Measurements from ENCODE around the gene GPR137. TPM values are rescaled to one million over a fixed set of nuclear protein-coding genes. Genes with fewer than 3 reads are reported as not detected.

Gene GPR137
- total RNA-seq, 4 donors from 2014 or later: 12.5 to 25.7 (median 20.0) TPM

DNA sequence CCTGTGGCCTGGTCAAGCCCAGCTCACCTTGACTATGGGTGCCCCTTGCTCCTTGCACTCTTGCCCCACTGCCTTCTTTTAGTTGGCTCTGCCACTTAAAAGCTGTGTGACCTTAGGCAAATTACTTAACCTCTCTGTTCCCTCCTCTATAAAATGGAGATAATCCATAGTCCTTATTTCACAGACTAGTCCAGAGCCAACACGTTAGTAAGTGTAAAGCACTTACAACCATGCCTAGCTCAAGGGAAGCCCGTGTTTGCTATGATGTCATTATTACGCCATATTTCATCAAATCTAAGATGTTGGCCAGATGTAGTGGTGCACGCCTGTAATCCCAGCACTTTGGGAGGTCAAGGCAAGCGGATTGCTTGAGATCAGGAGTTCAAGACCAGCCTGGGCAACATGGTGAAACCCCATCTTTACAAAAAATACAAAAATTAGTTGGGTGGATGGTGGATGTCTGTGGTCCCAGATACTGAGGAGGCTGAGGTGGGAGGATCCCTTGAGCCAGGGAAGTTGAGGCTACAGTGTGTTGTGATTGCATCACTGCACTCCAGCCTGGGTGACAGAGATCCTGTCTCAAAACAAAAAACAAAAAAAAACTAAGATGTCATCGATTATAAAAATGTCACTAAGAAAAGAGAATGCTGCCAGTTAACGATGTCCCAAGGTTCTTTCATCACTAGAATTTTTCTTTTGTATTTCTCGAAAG, 52.0 kb downstream of the GPR137 start:
- no peaks in the 10 kb centered on the region for H3K36me3 ChIP-seq
- no peak for DNase-seq (ENCODE audit: low spot score in 2 of 2)
- no peak overlapping the region for H3K4me3 ChIP-seq
- H3K27me3 ChIP-seq: no peaks in the 10 kb centered on the region
- no peak overlapping the region for H3K27ac ChIP-seq
- WGBS, 2 donors: 67 to 75% methylated on average over 8 of the region's 8 CpGs
- H3K4me1 ChIP-seq: peaks cover 0 to 21% (median 9%) of the 10 kb centered on the region in 4 donors
- no peaks in the 10 kb centered on the region for H3K9me3 ChIP-seq
- TF ChIP-seq EP300 (IDR thresholded peaks at IDR 0.05): no peak
- no peak for TF ChIP-seq CTCF (IDR thresholded peaks at IDR 0.05)
- TF ChIP-seq POLR2A (IDR thresholded peaks at IDR 0.05): no peak

- TF ChIP-seq CTCF (IDR thresholded peaks at IDR 0.05) (no peak), EP300 (IDR thresholded peaks at IDR 0.05) (no peak), POLR2A (IDR thresholded peaks at IDR 0.05) (no peak)
- WGBS, 2 donors: 84 to 87% methylated on average over 8 of the region's 8 CpGs
- Histone ChIP-seq H3K4me3 (no peak overlapping the region), H3K4me1 (peaks cover 0 to 30% (median 9%) of the 10 kb centered on the region in 4 donors), H3K27me3 (no peaks in the 10 kb centered on the region), H3K9me3 (no peaks in the 10 kb centered on the region), H3K36me3 (no peaks in the 10 kb centered on the region), H3K27ac (no peak overlapping the region)
- no peak for DNase-seq (ENCODE audit: low spot score in 2 of 2)
Measured at GRCh38 chr11:64338716-64339115, 53.1 kb downstream of the GPR137 start.

Small RNA genes within 50 kb of the gene (small RNA-seq; reads per million reads assigned to genes)
- gene RF00019: not detected

Other genes starting within 250 kb of the GPR137 start
- 1 to 10 TPM in 1 of 4 donors, under 1 TPM in 3; 0.39 to 2.1 (median 0.52) TPM for gene FLRT1, start 249.9 kb upstream of the GPR137 start, total RNA-seq
- gene MACROD1, start 119.7 kb upstream of the GPR137 start, total RNA-seq: 10 to 100 TPM; 30.6 to 45.0 (median 35.0) TPM
- 100 to 1,000 TPM in 1 of 4 donors, 10 to 100 TPM in 3; 53.3 to 109 (median 79.8) TPM for gene STIP1, start 99.7 kb upstream of the GPR137 start, total RNA-seq
- gene FERMT3, start 79.1 kb upstream of the GPR137 start, total RNA-seq: 10 to 100 TPM; 17.2 to 83.1 (median 29.6) TPM
- 10 to 100 TPM; 64.9 to 74.7 (median 68.7) TPM for gene TRPT1, start 59.7 kb upstream of the GPR137 start, total RNA-seq
- 10 to 100 TPM; 33.0 to 83.7 (median 60.2) TPM for gene NUDT22, start 59.6 kb upstream of the GPR137 start, total RNA-seq
- gene DNAJC4, start 55.3 kb upstream of the GPR137 start, total RNA-seq: 10 to 100 TPM; 20.1 to 42.0 (median 25.8) TPM
- 100 to 1,000 TPM in 2 of 4 donors, 10 to 100 TPM in 2; 84.3 to 129 (median 109) TPM for gene VEGFB, start 51.3 kb upstream of the GPR137 start, total RNA-seq
- 100 to 1,000 TPM in 1 of 4 donors, 10 to 100 TPM in 3; 38.2 to 101 (median 57.8) TPM for gene FKBP2, start 44.8 kb upstream of the GPR137 start, total RNA-seq
- gene PPP1R14B, start 38.9 kb upstream of the GPR137 start, total RNA-seq: 100 to 1,000 TPM in 1 of 4 donors, 10 to 100 TPM in 3; 79.7 to 187 (median 91.4) TPM
- 10 to 100 TPM; 18.0 to 44.4 (median 27.1) TPM for gene PLCB3, start 34.3 kb upstream of the GPR137 start, total RNA-seq
- gene BAD, start 1.2 kb upstream of the GPR137 start, total RNA-seq: 100 to 1,000 TPM; 110 to 143 (median 124) TPM
- 1 to 10 TPM in 1 of 4 donors, not detected in 3; 1.2 TPM for gene KCNK4, start 5.5 kb downstream of the GPR137 start, total RNA-seq
- not detected for gene CATSPERZ, start 14.5 kb downstream of the GPR137 start, total RNA-seq
- 10 to 100 TPM; 26.0 to 39.3 (median 28.7) TPM for gene ESRRA, start 19.7 kb downstream of the GPR137 start, total RNA-seq
- gene TRMT112, start 31.7 kb downstream of the GPR137 start, total RNA-seq: 100 to 1,000 TPM; 290 to 381 (median 327) TPM
- 100 to 1,000 TPM; 142 to 246 (median 204) TPM for gene PRDX5, start 32.3 kb downstream of the GPR137 start, total RNA-seq
- 10 to 100 TPM in 3 of 4 donors, 1 to 10 TPM in 1; 6.9 to 48.0 (median 14.4) TPM for gene CCDC88B, start 54.4 kb downstream of the GPR137 start, total RNA-seq
- gene RPS6KA4, start 73.3 kb downstream of the GPR137 start, total RNA-seq: 10 to 100 TPM; 23.7 to 34.3 (median 26.2) TPM

All from tibial nerve (tissue), 4 donors.